ENCODE results near the gene MGMT.

Gene MGMT

GRCh38 chr10:129546106-129546505 lies 79.1 kb downstream of the MGMT start:
- no peak for DNase-seq

DNA sequence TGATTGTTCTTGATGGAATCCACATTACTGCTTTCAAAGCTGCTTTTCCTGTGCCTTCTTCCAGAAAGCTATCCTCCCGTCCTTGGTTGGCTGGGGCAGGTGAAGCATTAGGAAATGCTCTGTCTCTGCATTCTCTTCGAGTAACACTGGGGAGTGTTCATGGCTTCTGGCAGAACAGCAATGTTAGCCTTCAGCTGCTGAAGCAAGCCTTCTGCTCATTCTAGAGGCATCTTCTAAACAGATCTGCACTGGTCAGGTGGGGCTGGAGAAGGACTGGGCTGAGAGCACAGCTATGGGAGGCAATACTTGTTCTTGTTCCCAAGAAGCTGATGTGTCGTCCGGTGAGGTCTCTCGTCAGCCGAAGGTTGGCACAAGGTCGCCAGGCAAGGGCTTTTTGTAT lies 80.6 kb downstream of the MGMT start:
- no peak for DNase-seq

DNA sequence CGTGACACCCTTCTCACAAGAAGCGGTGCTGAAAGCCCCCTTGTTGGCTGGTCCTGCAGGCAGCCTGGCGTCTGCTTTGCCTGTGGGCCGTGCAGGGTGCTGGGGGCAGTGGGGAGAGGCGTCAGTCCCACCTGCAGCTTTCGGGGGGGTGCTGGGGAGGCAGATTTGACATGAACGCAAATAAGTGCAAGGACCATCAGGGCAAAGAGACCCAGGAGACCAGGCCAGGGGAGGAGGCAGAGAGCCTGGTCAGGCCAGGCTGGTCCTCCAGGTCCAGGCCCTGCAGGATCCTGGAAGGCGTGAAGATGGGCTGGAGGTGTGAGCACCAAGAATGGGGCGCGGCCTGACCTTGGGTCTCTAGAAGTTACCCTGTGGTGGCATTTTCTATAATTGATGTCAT lies 81.6 kb downstream of the MGMT start:
- no peak for DNase-seq

GRCh38 chr10:129550076-129550475 lies 83.0 kb downstream of the MGMT start:
- no peak for DNase-seq

GRCh38 chr10:129550658-129551057 lies 83.6 kb downstream of the MGMT start:
- no peak for DNase-seq

DNA sequence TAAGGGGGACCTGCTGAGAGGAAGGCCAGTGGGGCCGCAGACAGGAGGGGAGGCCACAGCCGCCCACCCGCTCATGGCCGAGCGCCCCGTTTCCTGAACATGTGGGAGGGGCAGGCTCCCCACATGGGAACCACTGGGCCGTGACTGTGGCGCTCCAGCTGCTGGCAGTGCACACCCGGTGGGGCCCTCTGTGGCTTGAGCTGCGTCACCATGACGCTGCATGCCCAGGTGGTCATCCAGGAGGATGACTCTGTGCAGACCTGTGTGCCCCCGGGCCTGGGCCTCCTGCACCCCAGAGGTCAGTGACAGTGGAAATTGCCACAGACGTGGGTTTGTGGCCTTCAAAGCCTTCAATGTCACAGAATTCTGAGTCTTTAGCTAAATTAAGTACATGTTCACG lies 85.1 kb downstream of the MGMT start:
- DNase-seq = no peak

DNA sequence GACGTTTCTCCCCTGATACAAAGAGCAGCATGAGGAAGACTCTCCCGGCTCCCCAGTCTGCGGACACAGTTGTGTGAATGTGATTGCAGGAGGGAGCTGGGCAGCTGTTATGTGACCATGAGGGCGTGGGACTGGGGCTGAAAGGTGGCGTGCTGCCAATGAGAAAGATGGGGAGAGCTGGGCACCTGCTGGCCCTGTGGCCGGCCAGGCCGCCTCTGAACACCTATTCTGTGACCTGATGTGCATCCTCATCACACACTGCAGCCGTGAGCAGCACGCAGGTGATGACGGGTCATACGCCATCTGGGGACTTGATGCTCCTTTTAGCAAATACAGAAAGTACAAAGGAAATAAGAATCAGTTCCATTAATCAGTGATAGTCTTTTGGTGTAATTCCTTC lies 86.9 kb downstream of the MGMT start:
- no peak for DNase-seq

DNA sequence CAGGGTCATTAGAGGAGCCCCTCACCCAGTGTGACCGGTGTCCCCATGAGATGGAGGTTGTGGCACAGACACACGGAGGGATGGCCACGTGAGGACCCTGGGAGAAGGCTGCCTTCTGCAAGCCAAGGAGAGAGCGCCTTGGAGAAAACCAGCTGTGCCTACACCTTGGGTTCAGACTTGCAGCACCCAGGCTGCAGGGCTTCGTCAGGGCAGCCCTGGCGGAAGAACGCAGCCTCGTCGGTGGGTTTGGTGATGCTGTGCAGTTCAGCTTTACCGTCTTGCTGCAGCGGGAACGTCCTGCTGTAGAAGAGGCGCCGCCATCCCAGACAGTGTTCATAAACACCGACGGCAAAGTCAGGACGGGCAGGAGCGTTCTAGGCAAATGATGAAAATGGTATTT lies 89.3 kb downstream of the MGMT start:
- no peak for DNase-seq

GRCh38 chr10:129560361-129560760 lies 93.3 kb downstream of the MGMT start:
- no peak for DNase-seq

DNA sequence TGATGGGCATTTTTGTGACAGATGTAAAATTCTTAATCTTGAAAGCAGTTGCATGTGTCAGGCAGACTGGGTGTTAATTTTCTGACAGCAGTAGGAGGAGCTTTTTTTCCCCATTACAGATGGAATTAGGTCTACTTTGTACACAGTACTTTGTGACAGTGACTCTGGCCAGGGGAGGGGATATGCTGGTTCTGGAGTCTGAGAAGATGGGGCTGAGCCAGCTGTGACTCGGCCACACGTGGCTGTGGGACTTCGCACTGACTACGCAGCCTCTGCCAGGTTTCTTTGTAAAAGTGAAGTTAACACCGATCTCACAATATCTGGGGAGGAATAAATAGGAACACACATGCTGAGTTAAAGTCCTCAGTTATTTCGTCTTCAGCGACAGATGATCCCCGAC lies 95.4 kb downstream of the MGMT start:
- DNase-seq = no peak

DNA sequence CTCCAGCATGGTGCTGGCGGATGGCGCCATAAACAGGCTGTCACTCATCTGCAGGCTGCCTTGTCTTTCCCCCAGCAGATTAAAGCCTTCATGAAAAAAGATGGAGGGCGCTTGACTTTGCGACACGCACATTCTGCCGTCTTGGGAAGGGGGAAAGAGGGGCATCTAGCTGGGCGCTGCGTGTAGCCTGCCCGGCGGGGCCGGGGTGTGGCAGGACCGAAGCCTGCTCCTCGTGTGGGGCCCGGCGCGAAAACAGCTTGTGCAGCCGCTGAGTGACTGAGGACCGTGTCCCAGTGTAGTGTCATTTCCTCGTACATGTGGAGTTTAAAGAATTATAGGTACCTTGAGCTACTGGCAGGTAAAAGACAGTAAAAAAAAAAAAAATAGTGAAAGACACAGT lies 97.9 kb downstream of the MGMT start:
- DNase-seq = no peak

DNA sequence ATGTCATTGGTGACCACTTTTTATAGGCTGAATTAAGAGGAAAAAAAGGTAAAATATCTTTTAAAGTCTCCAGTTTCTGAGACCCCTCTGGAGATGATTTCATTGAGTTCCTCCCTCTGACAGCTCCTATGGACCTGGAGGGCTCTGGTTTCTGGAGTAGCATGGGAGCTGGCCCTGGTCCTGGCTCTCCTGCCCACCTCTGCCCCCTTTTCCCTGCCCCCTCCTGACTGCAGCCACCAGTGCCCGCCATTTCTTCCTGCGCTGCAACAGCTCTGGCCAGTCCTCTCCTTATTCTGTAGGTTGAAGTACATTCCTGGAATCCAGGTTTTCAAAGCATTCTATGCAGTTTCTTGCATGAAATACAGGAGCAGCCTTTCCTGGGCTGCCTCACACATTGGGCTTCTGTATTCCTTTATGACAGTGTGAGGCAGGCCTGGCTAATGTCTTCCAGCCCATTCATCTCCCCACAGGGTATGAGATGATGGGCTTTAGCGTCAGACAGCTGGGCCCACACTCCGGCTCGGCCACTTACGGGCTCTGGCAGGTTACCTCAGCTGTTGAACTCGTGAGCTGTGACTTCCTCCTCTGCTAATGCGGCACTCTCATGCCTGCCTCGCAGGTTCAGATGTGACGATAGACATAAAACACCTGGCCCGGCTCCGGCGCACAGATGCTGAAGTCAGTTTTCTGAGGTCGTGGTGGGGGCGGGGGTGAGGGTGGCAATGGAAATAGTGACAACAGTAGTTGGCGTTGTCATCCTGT lies 101.7 kb downstream of the MGMT start:
- no peak for DNase-seq

- no peak for DNase-seq
Measured at GRCh38 chr10:129570185-129570584, 103.1 kb downstream of the MGMT start.

GRCh38 chr10:129579228-129579627 lies 112.2 kb downstream of the MGMT start:
- DNase-seq = no peak

DNA sequence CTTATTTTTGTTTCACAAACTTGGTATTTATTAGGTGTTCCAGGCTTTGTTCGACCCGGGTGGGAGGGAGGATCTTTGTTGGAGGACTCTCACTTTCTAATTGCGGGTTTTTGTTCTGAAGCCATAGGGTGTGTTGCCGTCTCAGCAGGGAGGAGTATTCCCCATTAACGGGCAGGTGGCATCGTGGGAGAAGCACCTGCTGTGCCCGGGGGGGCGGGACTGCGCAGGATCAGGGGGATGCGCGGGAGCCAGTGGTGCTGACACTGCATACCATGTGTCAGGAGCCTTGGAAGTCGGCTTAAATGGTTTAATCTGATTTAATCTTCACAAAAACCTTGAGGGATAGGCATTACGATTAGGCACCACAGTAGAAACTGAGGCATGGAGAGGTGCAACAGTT lies 113.0 kb downstream of the MGMT start:
- DNase-seq = no peak

- DNase-seq = no peak
Measured at GRCh38 chr10:129580901-129581300, 113.9 kb downstream of the MGMT start.

DNA sequence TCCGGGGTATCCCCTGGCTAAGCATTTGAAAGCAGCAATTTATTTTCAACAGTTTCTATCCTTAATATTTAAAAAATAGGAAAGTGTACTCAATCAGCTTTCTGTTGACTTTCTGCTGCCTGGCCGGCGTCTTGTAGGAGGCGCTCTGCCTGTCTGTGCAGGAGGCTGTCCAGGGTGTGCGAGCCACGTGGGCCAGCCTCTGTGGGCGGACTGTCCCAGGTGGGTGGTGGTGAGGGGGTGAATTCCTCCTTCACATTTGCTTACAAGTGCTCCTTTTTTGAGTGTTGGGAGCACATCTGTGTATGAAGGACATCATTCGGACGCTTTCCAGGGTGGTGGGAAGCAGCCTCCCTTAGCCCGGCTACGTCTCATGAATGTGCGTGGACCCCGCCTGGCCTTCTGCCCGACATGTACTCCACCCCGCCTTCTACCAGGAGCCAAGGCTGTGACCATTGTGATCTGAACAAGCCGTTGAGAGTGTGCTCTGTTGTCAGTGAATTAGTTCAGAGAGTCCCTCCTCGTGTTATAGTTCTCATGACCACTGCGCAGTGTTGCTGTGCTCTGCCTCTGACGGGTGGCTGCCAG lies 114.9 kb downstream of the MGMT start:
- no peak for DNase-seq

DNA sequence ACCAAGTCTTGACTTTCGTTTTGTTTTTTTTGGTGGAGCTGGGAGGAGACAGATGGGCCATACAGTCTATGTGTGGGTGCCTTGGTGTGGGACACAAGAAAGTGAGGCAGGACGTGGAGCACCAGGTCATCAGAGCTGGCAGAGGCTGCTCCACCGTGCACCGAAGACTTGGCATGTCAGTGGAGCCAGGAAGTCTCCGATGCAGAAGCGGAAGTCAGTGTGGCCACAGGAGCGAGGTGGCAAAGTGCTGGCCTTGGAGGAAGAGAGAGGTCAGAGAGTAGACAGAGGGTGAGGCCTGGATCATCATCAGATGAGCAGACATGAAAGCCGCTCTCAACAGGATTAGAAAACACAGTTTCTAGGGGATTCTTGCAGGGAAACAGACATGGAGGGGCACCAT lies 116.8 kb downstream of the MGMT start:
- DNase-seq = no peak

GRCh38 chr10:129586898-129587443 lies 119.9 kb downstream of the MGMT start:
- no peak for DNase-seq

- no peak for DNase-seq
Measured at GRCh38 chr10:129589546-129589945, 122.5 kb downstream of the MGMT start.

- no peak for DNase-seq
Measured at GRCh38 chr10:129593953-129594352, 126.9 kb downstream of the MGMT start.

DNA sequence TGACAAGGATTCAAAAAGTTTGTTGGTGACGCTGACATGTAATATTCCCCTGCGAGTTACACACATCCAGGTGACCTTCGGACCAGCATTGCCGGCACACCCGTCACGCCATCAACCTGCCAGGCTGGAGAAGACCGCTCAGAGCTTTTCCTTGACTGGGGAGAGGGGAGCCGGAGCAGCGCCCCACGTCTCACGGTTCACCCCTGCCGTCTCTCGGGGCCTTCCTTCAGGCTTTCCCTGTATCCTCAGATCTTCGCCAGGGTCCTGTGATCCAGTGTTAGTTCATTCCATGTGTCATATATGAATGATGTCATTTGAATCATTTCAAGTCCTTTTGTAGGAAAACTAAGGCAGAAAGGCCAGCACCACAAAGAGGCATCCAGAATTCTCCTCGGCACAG lies 127.8 kb downstream of the MGMT start:
- no peak for DNase-seq

DNA sequence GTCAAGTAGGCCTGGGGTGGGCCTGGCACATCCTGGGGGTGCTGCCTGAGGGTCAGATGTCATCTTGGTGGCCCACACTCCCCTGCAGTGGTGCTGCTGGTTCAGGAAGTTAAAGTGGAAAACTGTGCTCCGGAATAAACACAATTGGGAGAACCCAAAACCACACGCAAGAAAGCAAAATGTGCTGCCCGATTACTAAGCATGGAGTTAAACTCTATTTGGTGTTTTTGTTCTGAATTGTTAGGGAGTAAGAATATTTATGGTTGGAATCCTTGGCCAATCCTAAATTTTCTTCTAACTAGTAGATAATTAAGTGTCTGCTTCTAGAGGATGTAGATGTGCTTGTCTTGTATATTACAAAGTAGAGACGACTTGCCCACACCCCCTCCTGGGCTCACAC lies 131.4 kb downstream of the MGMT start:
- DNase-seq = no peak

GRCh38 chr10:129599160-129599559 lies 132.1 kb downstream of the MGMT start:
- DNase-seq = no peak

- DNase-seq = no peak
Measured at GRCh38 chr10:129601737-129602136, 134.7 kb downstream of the MGMT start.
